ENCODE measurements around the gene PHLDB2. TPM values are rescaled to one million over a fixed set of nuclear protein-coding genes. Genes with fewer than 3 reads are reported as not detected.
A peak's percentile ranks its signal among the peaks of the same experiment; 100 is the strongest.

The PHLDB2 gene
- polyA plus RNA-seq, 1 donor (not counting 4 experiments of a cell fraction or from before 2014, with no cell fraction given), result 150 TPM

DNA sequence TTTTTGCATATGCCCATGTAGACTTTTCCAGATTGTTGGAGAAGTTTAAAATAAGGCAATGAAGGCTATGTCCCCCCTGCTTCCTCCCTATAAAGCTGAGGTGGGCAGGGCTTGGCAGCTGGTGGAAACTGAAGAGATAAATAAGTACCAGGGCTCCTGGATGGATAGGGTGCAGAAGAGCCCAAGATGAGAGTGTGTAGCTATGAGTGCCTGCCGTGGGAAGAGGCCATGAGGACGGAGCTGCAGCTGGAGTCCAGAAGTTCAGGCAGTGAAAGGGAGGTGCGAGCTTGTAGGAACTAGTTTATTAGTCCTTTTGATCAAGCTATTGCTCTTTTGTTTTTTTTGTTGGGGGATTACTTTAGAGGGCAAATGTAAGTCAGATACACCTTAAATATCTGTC is 52.4 kb downstream of the PHLDB2 start:
- Histone ChIP-seq H3K4me1 (ENCODE audit: control insufficient read depth, extremely low read depth, insufficient read depth, low read length) (peaks cover 18% of the 10 kb centered on the region), H3K9me3 (ENCODE audit: control insufficient read depth, low read depth, low read length) (no peaks in the 10 kb centered on the region), H3K4me2 (ENCODE audit: control insufficient read depth, extremely low read depth, insufficient read depth, low read depth, low read length) (no peak overlapping the region), H3K9ac (ENCODE audit: control insufficient read depth, extremely low read depth, insufficient read depth, low read length) (no peak overlapping the region), H3K79me2 (ENCODE audit: control insufficient read depth, insufficient read depth, low read length) (peaks cover 70% of the 10 kb centered on the region), H4K20me1 (ENCODE audit: control insufficient read depth, extremely low read depth, insufficient read depth, low read length) (no peaks in the 10 kb centered on the region), H3K27me3 (ENCODE audit: control insufficient read depth, extremely low read depth, insufficient read depth, low read length) (no peaks in the 10 kb centered on the region), H3K4me3 (ENCODE audit: control insufficient read depth in 2 of 3, extremely low read depth in 1 of 3, insufficient read depth in 2 of 3, low read depth in 1 of 3, low read length in 3 of 3) (no peak overlapping the region), H3K27ac (ENCODE audit: control insufficient read depth, insufficient read depth, low read length) (peak overlapping the region; percentile 6), H3K9me1 (ENCODE audit: control insufficient read depth, extremely low read depth, insufficient read depth, low read length) (peaks cover 4% of the 10 kb centered on the region), H3K36me3 (ENCODE audit: control insufficient read depth in 2 of 2, extremely low read depth in 1 of 2, insufficient read depth in 2 of 2, low read length in 2 of 2) (peaks cover 36 to 50% of the 10 kb centered on the region in 2 experiments), H2AFZ (ENCODE audit: control insufficient read depth, low read length) (no peak overlapping the region)
- FAIRE-seq (no peak), DNase-seq (ENCODE audit: low read depth, low spot score) (no peak)
- dilution Hi-C loops (cut with MboI; ENCODE audit: extremely low pct_ligation_motif_present, low sequenced_read_pairs), result no loop called here
- TF ChIP-seq, protein P1, sequence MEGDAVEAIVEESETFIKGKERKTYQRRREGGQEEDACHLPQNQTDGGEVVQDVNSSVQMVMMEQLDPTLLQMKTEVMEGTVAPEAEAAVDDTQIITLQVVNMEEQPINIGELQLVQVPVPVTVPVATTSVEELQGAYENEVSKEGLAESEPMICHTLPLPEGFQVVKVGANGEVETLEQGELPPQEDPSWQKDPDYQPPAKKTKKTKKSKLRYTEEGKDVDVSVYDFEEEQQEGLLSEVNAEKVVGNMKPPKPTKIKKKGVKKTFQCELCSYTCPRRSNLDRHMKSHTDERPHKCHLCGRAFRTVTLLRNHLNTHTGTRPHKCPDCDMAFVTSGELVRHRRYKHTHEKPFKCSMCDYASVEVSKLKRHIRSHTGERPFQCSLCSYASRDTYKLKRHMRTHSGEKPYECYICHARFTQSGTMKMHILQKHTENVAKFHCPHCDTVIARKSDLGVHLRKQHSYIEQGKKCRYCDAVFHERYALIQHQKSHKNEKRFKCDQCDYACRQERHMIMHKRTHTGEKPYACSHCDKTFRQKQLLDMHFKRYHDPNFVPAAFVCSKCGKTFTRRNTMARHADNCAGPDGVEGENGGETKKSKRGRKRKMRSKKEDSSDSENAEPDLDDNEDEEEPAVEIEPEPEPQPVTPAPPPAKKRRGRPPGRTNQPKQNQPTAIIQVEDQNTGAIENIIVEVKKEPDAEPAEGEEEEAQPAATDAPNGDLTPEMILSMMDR (optimal IDR thresholded peaks at IDR 0.05 in 1 of 3, IDR thresholded peaks at IDR 0.05 in 1 of 3, conservative IDR thresholded peaks at IDR 0.05 in 1 of 3; ENCODE audit: extremely low read depth in 1 of 3, insufficient read depth in 2 of 3, low read length in 3 of 3), result no peak
- TF ChIP-seq EZH2 (IDR thresholded peaks at IDR 0.05; ENCODE audit: low read length), result no peak

DNA sequence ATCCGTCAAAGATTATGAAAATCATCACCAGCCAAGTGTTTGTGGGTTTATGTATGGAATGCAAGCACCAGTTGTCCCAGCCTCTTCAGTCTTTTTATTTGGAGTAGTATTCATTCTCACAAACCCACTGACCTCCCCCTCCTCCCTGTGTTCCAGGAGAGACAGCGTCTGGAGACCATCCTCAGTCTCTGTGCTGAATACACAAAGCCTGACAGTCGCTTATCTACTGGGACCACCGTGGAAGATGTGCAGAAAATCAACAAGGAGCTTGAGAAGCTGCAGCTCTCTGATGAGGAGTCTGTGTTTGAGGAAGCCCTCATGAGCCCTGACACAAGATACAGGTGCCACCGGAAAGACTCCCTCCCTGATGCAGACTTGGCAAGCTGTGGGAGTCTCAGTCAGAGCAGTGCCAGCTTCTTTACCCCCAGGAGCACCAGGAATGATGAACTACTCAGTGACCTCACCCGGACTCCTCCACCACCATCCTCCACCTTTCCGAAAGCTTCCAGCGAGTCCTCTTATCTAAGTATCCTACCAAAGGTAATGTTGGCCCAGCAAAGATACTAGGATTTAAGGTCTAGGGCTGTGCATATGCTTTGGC is 54.2 kb downstream of the PHLDB2 start:
- Histone ChIP-seq H3K9me3 (ENCODE audit: control insufficient read depth, low read depth, low read length) (no peaks in the 10 kb centered on the region), H3K4me2 (ENCODE audit: control insufficient read depth, extremely low read depth, insufficient read depth, low read depth, low read length) (no peak overlapping the region), H3K27me3 (ENCODE audit: control insufficient read depth, extremely low read depth, insufficient read depth, low read length) (no peaks in the 10 kb centered on the region), H3K27ac (ENCODE audit: control insufficient read depth, insufficient read depth, low read length) (no peak overlapping the region), H3K4me1 (ENCODE audit: control insufficient read depth, extremely low read depth, insufficient read depth, low read length) (peaks cover 30% of the 10 kb centered on the region), H4K20me1 (ENCODE audit: control insufficient read depth, extremely low read depth, insufficient read depth, low read length) (no peaks in the 10 kb centered on the region), H3K36me3 (ENCODE audit: control insufficient read depth in 2 of 2, extremely low read depth in 1 of 2, insufficient read depth in 2 of 2, low read length in 2 of 2) (peaks cover 29 to 39% of the 10 kb centered on the region in 2 experiments), H3K4me3 (ENCODE audit: control insufficient read depth in 2 of 3, extremely low read depth in 1 of 3, insufficient read depth in 2 of 3, low read depth in 1 of 3, low read length in 3 of 3) (no peak overlapping the region), H3K9ac (ENCODE audit: control insufficient read depth, extremely low read depth, insufficient read depth, low read length) (no peak overlapping the region), H3K9me1 (ENCODE audit: control insufficient read depth, extremely low read depth, insufficient read depth, low read length) (peaks cover 4% of the 10 kb centered on the region), H3K79me2 (ENCODE audit: control insufficient read depth, insufficient read depth, low read length) (peaks cover 56% of the 10 kb centered on the region), H2AFZ (ENCODE audit: control insufficient read depth, low read length) (no peak overlapping the region)
- no peak for DNase-seq (ENCODE audit: low read depth, low spot score)
- no peak for TF ChIP-seq EZH2 (IDR thresholded peaks at IDR 0.05; ENCODE audit: low read length)
- TF ChIP-seq, protein P1 (optimal IDR thresholded peaks at IDR 0.05 in 1 of 3, IDR thresholded peaks at IDR 0.05 in 1 of 3, conservative IDR thresholded peaks at IDR 0.05 in 1 of 3; ENCODE audit: extremely low read depth in 1 of 3, insufficient read depth in 2 of 3, low read length in 3 of 3), result no peak
- dilution Hi-C loops (cut with MboI; ENCODE audit: extremely low pct_ligation_motif_present, low sequenced_read_pairs), result no loop called here
- no peak for FAIRE-seq

Measured in keratinocyte (primary cell).